ENCODE results near the gene POU3F2. TPM values are rescaled to one million over a fixed set of nuclear protein-coding genes. Genes with fewer than 3 reads are reported as not detected.
A peak's percentile ranks its signal among the peaks of the same experiment; 100 is the strongest.

POU3F2 gene
- total RNA-seq, 1 experiment from 2014 or later: not detected

GRCh38 chr6:98844244-98845210 is 10.2 kb downstream of the POU3F2 start:
- POLR2A ChIA-PET: no interaction called here
- H3K9me3 Mint-ChIP-seq (ENCODE audit: unreplicated experiment): no peaks in the 10 kb centered on the region
- no peak for TF ChIP-seq CTCF (IDR thresholded peaks at IDR 0.05; ENCODE audit: insufficient read depth in 1 of 2, low read depth in 1 of 2, low read length in 1 of 2, severe bottlenecking in 1 of 2, unreplicated experiment in 1 of 2)
- Histone ChIP-seq H3K4me3 (ENCODE audit: low read depth, low read length) (no peak overlapping the region), H3K9me3 (no peaks in the 10 kb centered on the region), H3K27me3 (replicated peaks; ENCODE audit: control insufficient read depth, insufficient read depth, low read length) (no peaks in the 10 kb centered on the region; the same call in 1 of the 2 replicates), H3K4me1 (0 out of 2 replicates have a peak, but pooled peaks cover 4% of the 10 kb centered on the region), H3K36me3 (ENCODE audit: control insufficient read depth, insufficient read depth, low read length) (no peaks in the 10 kb centered on the region)
- intact Hi-C loops (cut with micrococcal nuclease; ENCODE audit: unreplicated experiment): loop anchor here (1.0 to 5.0 kb wide), 4 partner anchors 75 to 1347 kb away; no protein-coding TSS in a partner anchor
- H3K36me3 Mint-ChIP-seq (ENCODE audit: insufficient read depth, unreplicated experiment): no peaks in the 10 kb centered on the region
- H3K27ac Mint-ChIP-seq (ENCODE audit: unreplicated experiment): no peak overlapping the region
- CTCF ChIA-PET: interaction anchor here (0.7 to 1.3 kb wide), 2 partner anchors 16 to 75 kb away, joined by 3 to 10 read pairs; no protein-coding TSS in a partner anchor
- no peaks in the 10 kb centered on the region for H3K4me1 Mint-ChIP-seq (ENCODE audit: low read depth, unreplicated experiment)
- DNase-seq: no peak
- peak overlapping the region; percentile 56 for H3K4me3 Mint-ChIP-seq (ENCODE audit: unreplicated experiment)
- peaks cover 32% of the 10 kb centered on the region for H3K27me3 Mint-ChIP-seq (ENCODE audit: insufficient read depth, unreplicated experiment)
- BruUV-seq (replicated peaks): no TSS peak

- peaks cover 34% of the 10 kb centered on the region for H3K27me3 Mint-ChIP-seq (ENCODE audit: insufficient read depth, unreplicated experiment)
These were observed 11.0 kb downstream of the POU3F2 start for GRCh38 chr6:98845211-98846020.

More at GRCh38 chr6:98845211-98846020, 11.0 kb downstream of the POU3F2 start:
- peak; percentile 85 to 88 for TF ChIP-seq CTCF (IDR thresholded peaks at IDR 0.05; ENCODE audit: insufficient read depth in 1 of 2, low read depth in 1 of 2, low read length in 1 of 2, severe bottlenecking in 1 of 2, unreplicated experiment in 1 of 2)
- no peaks in the 10 kb centered on the region for H3K9me3 Mint-ChIP-seq (ENCODE audit: unreplicated experiment)
- BruUV-seq (replicated peaks): no TSS peak
- intact Hi-C loops (cut with micrococcal nuclease; ENCODE audit: unreplicated experiment): loop anchor here (1.0 to 5.0 kb wide), 4 partner anchors 76 to 1348 kb away; no protein-coding TSS in a partner anchor
- Histone ChIP-seq H3K36me3 (ENCODE audit: control insufficient read depth, insufficient read depth, low read length) (no peaks in the 10 kb centered on the region), H3K9me3 (no peaks in the 10 kb centered on the region), H3K27me3 (replicated peaks; ENCODE audit: control insufficient read depth, insufficient read depth, low read length) (no peaks in the 10 kb centered on the region; the same call in 1 of the 2 replicates), H3K4me1 (0 out of 2 replicates have a peak, but pooled peaks cover 4% of the 10 kb centered on the region), H3K4me3 (ENCODE audit: low read depth, low read length) (no peak overlapping the region)
- peak; percentile 66 to 79 for DNase-seq
- H3K36me3 Mint-ChIP-seq (ENCODE audit: insufficient read depth, unreplicated experiment): no peaks in the 10 kb centered on the region
- peak overlapping the region; percentile 56 for H3K4me3 Mint-ChIP-seq (ENCODE audit: unreplicated experiment)
- CTCF ChIA-PET: interaction anchor here (0.7 to 1.3 kb wide), 2 partner anchors 15 to 76 kb away, joined by 3 to 10 read pairs; no protein-coding TSS in a partner anchor
- H3K4me1 Mint-ChIP-seq (ENCODE audit: low read depth, unreplicated experiment): no peaks in the 10 kb centered on the region
- POLR2A ChIA-PET: no interaction called here
- no peak overlapping the region for H3K27ac Mint-ChIP-seq (ENCODE audit: unreplicated experiment)
